Measurements from ENCODE around the gene H6PD.

- no peak for TF ChIP-seq GABPA (IDR thresholded peaks at IDR 0.05; ENCODE audit: low read depth)
- no peak for TF ChIP-seq CTCF (IDR thresholded peaks at IDR 0.05; ENCODE audit: insufficient read depth, low read length)
- TF ChIP-seq POLR2AphosphoS5 (IDR thresholded peaks at IDR 0.05; ENCODE audit: low read depth), result no peak
- TF ChIP-seq REST (IDR thresholded peaks at IDR 0.05; ENCODE audit: insufficient replicate concordance, low read depth), result no peak
- TF ChIP-seq SPI1 (IDR thresholded peaks at IDR 0.05; ENCODE audit: borderline replicate concordance, low read depth), result no peak
Observed at GRCh38 chr1:9245661-9246060, 11.1 kb downstream of the H6PD start.
